ENCODE results near the gene SAMD5. TPM values are rescaled to one million over a fixed set of nuclear protein-coding genes. Genes with fewer than 3 reads are reported as not detected.
"Not testable (repeated sequence)": the region's sequence is repeated elsewhere in the genome, so short reads cannot be mapped to it uniquely, and the experiment has no call there.

SAMD5 gene
- polyA plus RNA-seq, 1 donor from 2014 or later = 14.1 TPM

- H2AFZ ChIP-seq (ENCODE audit: low read depth, low read length) = no peak overlapping the region
- no peaks in the 10 kb centered on the region for H3K79me2 ChIP-seq (replicated peaks; ENCODE audit: insufficient read depth, low read length)
- no peak overlapping the region for H3K4me3 ChIP-seq (ENCODE audit: low read length)
- no peak overlapping the region for H3K27ac ChIP-seq (ENCODE audit: low read length)
- H3K36me3 ChIP-seq (ENCODE audit: insufficient read depth, low read length) = no peaks in the 10 kb centered on the region
- no peaks in the 10 kb centered on the region for H3K9me3 ChIP-seq (ENCODE audit: low read length)
- H3K9me2 ChIP-seq (ENCODE audit: insufficient read depth, low read length) = no peaks in the 10 kb centered on the region
- no peak overlapping the region for H3K4me2 ChIP-seq (ENCODE audit: low read length)
- TF ChIP-seq CTCF (IDR thresholded peaks at IDR 0.05; ENCODE audit: poor library complexity, severe bottlenecking) (no peak), TAF1 (IDR thresholded peaks at IDR 0.05; ENCODE audit: low read depth) (no peak), EP300 (conservative IDR thresholded peaks at IDR 0.05; ENCODE audit: poor library complexity, severe bottlenecking) (no peak), RAD21 (conservative IDR thresholded peaks at IDR 0.05) (no peak), POLR2AphosphoS5 (IDR thresholded peaks at IDR 0.05) (no peak), EZH2 (IDR thresholded peaks at IDR 0.05; ENCODE audit: borderline replicate concordance, insufficient read depth, low read length, poor library complexity, severe bottlenecking) (no peak), REST (IDR thresholded peaks at IDR 0.05; ENCODE audit: borderline replicate concordance) (no peak), SMC3 (conservative IDR thresholded peaks at IDR 0.05; ENCODE audit: poor library complexity) (no peak), MXI1 (conservative IDR thresholded peaks at IDR 0.05; ENCODE audit: poor library complexity, severe bottlenecking) (no peak)
- no peak overlapping the region for H3K9ac ChIP-seq (ENCODE audit: low read length)
- no peaks in the 10 kb centered on the region for H3K27me3 ChIP-seq (ENCODE audit: insufficient read depth, low read depth, low read length)
- H3F3A ChIP-seq (ENCODE audit: insufficient read depth, low read length, poor library complexity, severe bottlenecking) = no peaks in the 10 kb centered on the region
- H4K20me1 ChIP-seq (ENCODE audit: insufficient read depth) = no peaks in the 10 kb centered on the region
Measured at GRCh38 chr6:147540075-147540474, 31.6 kb downstream of the SAMD5 start.

- not testable (repeated sequence) for H3K27ac ChIP-seq (ENCODE audit: low read length); H2AFZ ChIP-seq (ENCODE audit: low read depth, low read length); H4K20me1 ChIP-seq (ENCODE audit: insufficient read depth); H3K9me3 ChIP-seq (ENCODE audit: low read length); H3K79me2 ChIP-seq (replicated peaks; ENCODE audit: insufficient read depth, low read length); H3F3A ChIP-seq (ENCODE audit: insufficient read depth, low read length, poor library complexity, severe bottlenecking); H3K36me3 ChIP-seq (ENCODE audit: insufficient read depth, low read length); H3K9me2 ChIP-seq (ENCODE audit: insufficient read depth, low read length); H3K4me2 ChIP-seq (ENCODE audit: low read length); H3K27me3 ChIP-seq (ENCODE audit: insufficient read depth, low read depth, low read length); H3K9ac ChIP-seq (ENCODE audit: low read length); H3K4me3 ChIP-seq (ENCODE audit: low read length)
Measured at GRCh38 chr6:147542436-147542835, 33.9 kb downstream of the SAMD5 start.

- Histone ChIP-seq H3K4me2 (ENCODE audit: low read length) (no peak overlapping the region), H3K9ac (ENCODE audit: low read length) (no peak overlapping the region), H3K27me3 (ENCODE audit: insufficient read depth, low read depth, low read length) (no peaks in the 10 kb centered on the region), H3K36me3 (ENCODE audit: insufficient read depth, low read length) (no peaks in the 10 kb centered on the region), H3F3A (ENCODE audit: insufficient read depth, low read length, poor library complexity, severe bottlenecking) (no peaks in the 10 kb centered on the region), H2AFZ (ENCODE audit: low read depth, low read length) (no peak overlapping the region), H3K79me2 (replicated peaks; ENCODE audit: insufficient read depth, low read length) (no peaks in the 10 kb centered on the region), H3K9me3 (ENCODE audit: low read length) (no peaks in the 10 kb centered on the region), H3K9me2 (ENCODE audit: insufficient read depth, low read length) (no peaks in the 10 kb centered on the region), H4K20me1 (ENCODE audit: insufficient read depth) (no peaks in the 10 kb centered on the region), H3K4me3 (ENCODE audit: low read length) (no peak overlapping the region), H3K27ac (ENCODE audit: low read length) (no peak overlapping the region)
- TF ChIP-seq SMC3 (conservative IDR thresholded peaks at IDR 0.05; ENCODE audit: poor library complexity) = no peak
- no peak for TF ChIP-seq TAF1 (IDR thresholded peaks at IDR 0.05; ENCODE audit: low read depth)
- TF ChIP-seq CTCF (IDR thresholded peaks at IDR 0.05; ENCODE audit: poor library complexity, severe bottlenecking) = no peak
- no peak for TF ChIP-seq EP300 (conservative IDR thresholded peaks at IDR 0.05; ENCODE audit: poor library complexity, severe bottlenecking)
- TF ChIP-seq RAD21 (conservative IDR thresholded peaks at IDR 0.05) = no peak
- no peak for TF ChIP-seq REST (IDR thresholded peaks at IDR 0.05; ENCODE audit: borderline replicate concordance)
- TF ChIP-seq POLR2AphosphoS5 (IDR thresholded peaks at IDR 0.05) = no peak
- no peak for TF ChIP-seq MXI1 (conservative IDR thresholded peaks at IDR 0.05; ENCODE audit: poor library complexity, severe bottlenecking)
- TF ChIP-seq EZH2 (IDR thresholded peaks at IDR 0.05; ENCODE audit: borderline replicate concordance, insufficient read depth, low read length, poor library complexity, severe bottlenecking) = no peak
Measured at GRCh38 chr6:147544420-147544819, 35.9 kb downstream of the SAMD5 start.
